SK-N-SH treated with all-trans-retinoic acid at 6 μM for 48 hours (cell line): ENCODE measurements around the gene HOXB1.

Experiments used
- ARNTL ChIP-seq: fragments of 450-650 bp; formaldehyde crosslinking; IDR thresholded peaks from 2 replicates; pipeline ENCODE4 v1.5.0; 2020; ENCODE audit warnings: low read depth, mild to moderate bottlenecking, moderate library complexity, borderline replicate concordance
- BACH2 ChIP-seq: fragments of 250-450 bp; sonication (Bioruptor Pico); IDR thresholded peaks from 2 replicates; pipeline ENCODE4 v1.9.0; 2021; ENCODE audit warnings: mild to moderate bottlenecking, borderline replicate concordance
- ESRRG ChIP-seq: fragments of 250-450 bp; sonication (Bioruptor Pico); IDR thresholded peaks from 2 replicates; pipeline ENCODE4 v1.6.1; 2021; ENCODE audit warnings: mild to moderate bottlenecking
- PATZ1 ChIP-seq: fragments of 250-450 bp; sonication (Bioruptor Pico); IDR thresholded peaks from 2 replicates; pipeline ENCODE4 v1.8.0; 2020; ENCODE audit warnings: mild to moderate bottlenecking, moderate library complexity, borderline replicate concordance
- RARB ChIP-seq: fragments of 250-450 bp; sonication (Bioruptor Pico); IDR thresholded peaks from 2 replicates; pipeline ENCODE4 v1.8.0; 2021; ENCODE audit warnings: mild to moderate bottlenecking, moderate library complexity
- TSHZ2 ChIP-seq: fragments of 250-450 bp; sonication (Bioruptor Pico); IDR thresholded peaks from 2 replicates; pipeline ENCODE4 v1.5.0; 2020; ENCODE audit warnings: mild to moderate bottlenecking, moderate library complexity
- ZC3H10 ChIP-seq: fragments of 250-450 bp; sonication (Bioruptor Pico); IDR thresholded peaks from 2 replicates; pipeline ENCODE4 v1.5.1; 2021; ENCODE audit warnings: mild to moderate bottlenecking, moderate library complexity
- ZFP3 ChIP-seq: fragments of 250-450 bp; sonication (Bioruptor Pico); IDR thresholded peaks from 2 replicates; pipeline ENCODE4 v1.5.0; 2020; ENCODE audit warnings: mild to moderate bottlenecking, moderate library complexity
- ZFP30 ChIP-seq: fragments of 450-650 bp; formaldehyde crosslinking; IDR thresholded peaks from 2 replicates; pipeline ENCODE4 v1.5.0; 2022; ENCODE audit warnings: mild to moderate bottlenecking, moderate library complexity
- TF ChIP-seq, protein P1 (sequence below): fragments of 250-450 bp; sonication (Bioruptor Pico); IDR thresholded peaks from 2 replicates; pipeline ENCODE4 v1.8.0; 2021; ENCODE audit warnings: low read depth, mild to moderate bottlenecking, moderate library complexity, borderline replicate concordance
- TF ChIP-seq, protein P2 (sequence below): fragments of 250-450 bp; sonication (Bioruptor Pico); IDR thresholded peaks from 2 replicates; pipeline ENCODE4 v1.5.1; 2021; ENCODE audit warnings: mild to moderate bottlenecking, moderate library complexity

DNA sequence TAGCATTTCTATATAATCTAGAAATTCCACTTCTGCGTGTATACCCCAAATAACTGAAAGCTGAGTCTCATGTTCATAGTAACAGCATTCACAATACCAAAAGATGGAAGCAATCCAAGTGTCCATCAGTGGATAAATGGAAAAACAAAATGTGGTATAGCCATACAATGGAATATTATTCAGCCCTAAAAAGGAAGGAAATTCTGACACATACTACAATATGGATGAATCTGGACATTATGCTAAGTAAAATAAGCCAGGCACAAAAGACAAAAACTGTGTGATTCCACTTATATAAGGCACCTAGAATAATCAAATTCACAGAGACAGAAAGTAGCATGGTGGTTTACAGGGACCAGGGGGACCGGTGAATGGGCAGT, 20.4 kb downstream of the HOXB1 start:
- TF ChIP-seq PATZ1 = no peak
- no peak for TF ChIP-seq BACH2 (CRISPR knock-in tag)
- no peak for TF ChIP-seq ZFP30 (CRISPR knock-in tag)
- TF ChIP-seq, protein P1, sequence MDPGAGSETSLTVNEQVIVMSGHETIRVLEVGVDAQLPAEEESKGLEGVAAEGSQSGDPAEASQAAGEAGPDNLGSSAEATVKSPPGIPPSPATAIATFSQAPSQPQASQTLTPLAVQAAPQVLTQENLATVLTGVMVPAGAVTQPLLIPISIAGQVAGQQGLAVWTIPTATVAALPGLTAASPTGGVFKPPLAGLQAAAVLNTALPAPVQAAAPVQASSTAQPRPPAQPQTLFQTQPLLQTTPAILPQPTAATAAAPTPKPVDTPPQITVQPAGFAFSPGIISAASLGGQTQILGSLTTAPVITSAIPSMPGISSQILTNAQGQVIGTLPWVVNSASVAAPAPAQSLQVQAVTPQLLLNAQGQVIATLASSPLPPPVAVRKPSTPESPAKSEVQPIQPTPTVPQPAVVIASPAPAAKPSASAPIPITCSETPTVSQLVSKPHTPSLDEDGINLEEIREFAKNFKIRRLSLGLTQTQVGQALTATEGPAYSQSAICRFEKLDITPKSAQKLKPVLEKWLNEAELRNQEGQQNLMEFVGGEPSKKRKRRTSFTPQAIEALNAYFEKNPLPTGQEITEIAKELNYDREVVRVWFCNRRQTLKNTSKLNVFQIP (CRISPR knock-in tag) = no peak
- TF ChIP-seq ESRRG (CRISPR knock-in tag) = no peak
- no peak for TF ChIP-seq ZC3H10 (CRISPR knock-in tag)
- TF ChIP-seq ZFP3 (CRISPR knock-in tag) = no peak
- TF ChIP-seq TSHZ2 (CRISPR knock-in tag) = no peak
- TF ChIP-seq ARNTL (CRISPR knock-in tag) = no peak
- TF ChIP-seq, protein P2, sequence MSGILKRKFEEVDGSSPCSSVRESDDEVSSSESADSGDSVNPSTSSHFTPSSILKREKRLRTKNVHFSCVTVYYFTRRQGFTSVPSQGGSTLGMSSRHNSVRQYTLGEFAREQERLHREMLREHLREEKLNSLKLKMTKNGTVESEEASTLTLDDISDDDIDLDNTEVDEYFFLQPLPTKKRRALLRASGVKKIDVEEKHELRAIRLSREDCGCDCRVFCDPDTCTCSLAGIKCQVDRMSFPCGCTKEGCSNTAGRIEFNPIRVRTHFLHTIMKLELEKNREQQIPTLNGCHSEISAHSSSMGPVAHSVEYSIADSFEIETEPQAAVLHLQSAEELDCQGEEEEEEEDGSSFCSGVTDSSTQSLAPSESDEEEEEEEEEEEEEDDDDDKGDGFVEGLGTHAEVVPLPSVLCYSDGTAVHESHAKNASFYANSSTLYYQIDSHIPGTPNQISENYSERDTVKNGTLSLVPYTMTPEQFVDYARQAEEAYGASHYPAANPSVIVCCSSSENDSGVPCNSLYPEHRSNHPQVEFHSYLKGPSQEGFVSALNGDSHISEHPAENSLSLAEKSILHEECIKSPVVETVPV (CRISPR knock-in tag) = no peak
- no peak for TF ChIP-seq RARB
